GM21717 (cell line): ENCODE data around the gene FGF16.
"Not testable (repeated sequence)": the region's sequence is repeated elsewhere in the genome, so short reads cannot be mapped to it uniquely, and the experiment has no call there.

Experiments used
- ATAC-seq: cut with Tn5 transposase; IDR thresholded peaks from one replicate; pipeline ENCODE4 v1.9.1; 2021; ENCODE audit warnings: mild to moderate bottlenecking, moderate library complexity; ENCODE audit not compliant: unreplicated experiment

The FGF16 gene

GRCh38 chrX:77446029-77446585, 1.1 kb upstream of the FGF16 start:
- ATAC-seq = no peak

- ATAC-seq = no peak
These were observed 722 bp downstream of the FGF16 start for GRCh38 chrX:77447653-77448569.

GRCh38 chrX:77450415-77450814, 3.2 kb downstream of the FGF16 start:
- ATAC-seq = no peak

GRCh38 chrX:77450996-77451395, 3.8 kb downstream of the FGF16 start:
- ATAC-seq = no peak

- no peak for ATAC-seq
These were observed 6.0 kb downstream of the FGF16 start for GRCh38 chrX:77453190-77453589.

GRCh38 chrX:77455437-77455836, 8.2 kb downstream of the FGF16 start:
- no peak for ATAC-seq

GRCh38 chrX:77484045-77484444, 36.9 kb downstream of the FGF16 start:
- ATAC-seq = no peak

GRCh38 chrX:77493677-77494553, 46.7 kb downstream of the FGF16 start:
- ATAC-seq = no peak

- ATAC-seq = not testable (repeated sequence)
These were observed 53.0 kb downstream of the FGF16 start for GRCh38 chrX:77500164-77500563.

GRCh38 chrX:77502951-77503525, 55.8 kb downstream of the FGF16 start:
- ATAC-seq = no peak

GRCh38 chrX:77505227-77505626, 58.0 kb downstream of the FGF16 start:
- no peak for ATAC-seq
